Dermis microvascular lymphatic vessel endothelial cell (primary cell): ENCODE data around the gene ENG. TPM values are rescaled to one million over a fixed set of nuclear protein-coding genes. Genes with fewer than 3 reads are reported as not detected.

ENCODE experiments used
- DNase-seq, 2 donors: peaks; one replicate each; pipeline versions ENCODE4 v3.0.0 to v3.0.0-alpha.2; 2010; ENCODE audit warnings: low read depth in 2 of 2
- total RNA-seq: library from RNA; depleted of rRNA; stranded (reverse); fragments of >200 nt; gene quantifications from 2 replicates; pipeline ENCODE4 v1.2.1, GENCODE V29; 2014

ENG gene
- total RNA-seq, 1 donor from 2014 or later, result 30.0 TPM

DNA sequence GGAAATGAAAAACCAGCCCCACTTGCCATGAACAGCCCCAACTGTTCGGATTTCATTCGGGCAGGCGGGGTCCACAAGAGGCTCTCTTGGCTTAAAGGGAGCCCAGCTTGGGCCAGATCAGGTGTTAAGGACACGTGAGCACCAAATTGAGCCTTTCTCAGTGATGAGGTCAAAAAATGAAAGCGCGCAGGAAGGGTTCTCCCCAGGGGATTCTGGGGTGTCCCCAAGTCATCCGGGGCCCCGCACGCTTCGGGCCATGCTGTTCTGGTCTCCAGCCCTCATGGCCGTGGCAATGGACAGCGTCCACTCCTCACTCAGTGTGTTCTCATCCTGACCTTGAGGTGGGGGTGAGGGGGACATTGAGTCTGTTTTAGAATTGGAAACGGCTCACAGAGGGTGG, 12.1 kb upstream of the ENG start:
- DNase-seq, result no peak

DNA sequence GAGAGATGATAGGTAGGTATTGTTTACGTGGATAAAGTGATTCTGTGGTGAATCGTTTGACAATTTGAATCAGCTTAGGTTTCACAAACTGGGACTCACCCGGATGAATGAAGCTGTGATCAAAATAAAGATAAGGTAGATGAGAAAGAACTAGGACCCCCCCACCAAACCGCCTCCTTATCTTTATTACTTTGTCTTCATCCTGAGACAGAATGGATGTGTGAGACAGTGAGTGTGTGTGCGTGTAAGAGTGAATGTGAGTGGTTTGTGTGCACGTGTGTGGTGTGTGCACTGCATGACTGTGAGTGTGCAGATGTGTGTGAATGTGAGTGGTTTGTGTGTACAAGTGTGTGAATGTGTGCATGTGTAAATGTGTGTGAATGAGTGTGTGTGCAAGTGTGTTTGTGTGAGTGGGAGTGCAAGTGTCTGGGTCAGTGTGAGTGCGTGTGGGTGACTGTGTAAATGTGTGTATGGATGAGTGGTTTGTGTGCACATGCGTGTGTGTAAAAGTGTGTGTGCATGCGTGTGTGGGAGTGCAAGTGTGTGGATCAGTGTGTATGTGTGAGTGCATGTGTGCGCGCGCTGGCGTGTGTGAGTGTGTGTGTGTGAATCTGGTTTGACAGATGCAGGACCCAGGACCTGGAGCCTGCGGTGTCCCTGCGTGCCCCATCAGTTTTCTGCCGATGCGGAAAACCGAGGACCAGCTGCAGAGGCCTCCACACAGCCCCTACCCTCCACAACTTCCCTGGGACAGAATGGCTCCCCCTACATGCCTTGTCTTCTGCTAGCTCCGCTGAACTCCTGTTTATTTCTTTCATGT, 11.4 kb upstream of the ENG start:
- DNase-seq, result no peak

DNA sequence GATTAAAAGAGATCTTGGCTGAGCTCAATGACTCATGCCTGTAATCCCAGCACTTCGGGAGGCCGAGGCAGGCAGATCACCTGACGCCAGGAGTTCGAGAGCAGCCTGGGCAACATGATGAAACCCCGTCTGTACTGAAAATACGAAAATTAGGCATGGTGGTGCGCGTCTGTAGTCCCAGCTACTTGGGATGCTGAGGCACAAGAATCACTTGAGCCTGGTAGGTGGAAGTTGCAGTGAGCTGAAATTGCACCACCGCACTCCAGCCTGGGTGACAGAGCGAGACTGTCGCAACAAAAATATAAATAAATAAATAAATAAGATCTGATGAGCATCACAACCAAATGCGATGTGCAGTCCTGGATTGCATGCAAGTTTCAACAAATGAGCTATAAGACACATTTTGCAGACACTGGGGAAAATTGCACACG, 8.7 kb upstream of the ENG start:
- DNase-seq, result no peak

DNA sequence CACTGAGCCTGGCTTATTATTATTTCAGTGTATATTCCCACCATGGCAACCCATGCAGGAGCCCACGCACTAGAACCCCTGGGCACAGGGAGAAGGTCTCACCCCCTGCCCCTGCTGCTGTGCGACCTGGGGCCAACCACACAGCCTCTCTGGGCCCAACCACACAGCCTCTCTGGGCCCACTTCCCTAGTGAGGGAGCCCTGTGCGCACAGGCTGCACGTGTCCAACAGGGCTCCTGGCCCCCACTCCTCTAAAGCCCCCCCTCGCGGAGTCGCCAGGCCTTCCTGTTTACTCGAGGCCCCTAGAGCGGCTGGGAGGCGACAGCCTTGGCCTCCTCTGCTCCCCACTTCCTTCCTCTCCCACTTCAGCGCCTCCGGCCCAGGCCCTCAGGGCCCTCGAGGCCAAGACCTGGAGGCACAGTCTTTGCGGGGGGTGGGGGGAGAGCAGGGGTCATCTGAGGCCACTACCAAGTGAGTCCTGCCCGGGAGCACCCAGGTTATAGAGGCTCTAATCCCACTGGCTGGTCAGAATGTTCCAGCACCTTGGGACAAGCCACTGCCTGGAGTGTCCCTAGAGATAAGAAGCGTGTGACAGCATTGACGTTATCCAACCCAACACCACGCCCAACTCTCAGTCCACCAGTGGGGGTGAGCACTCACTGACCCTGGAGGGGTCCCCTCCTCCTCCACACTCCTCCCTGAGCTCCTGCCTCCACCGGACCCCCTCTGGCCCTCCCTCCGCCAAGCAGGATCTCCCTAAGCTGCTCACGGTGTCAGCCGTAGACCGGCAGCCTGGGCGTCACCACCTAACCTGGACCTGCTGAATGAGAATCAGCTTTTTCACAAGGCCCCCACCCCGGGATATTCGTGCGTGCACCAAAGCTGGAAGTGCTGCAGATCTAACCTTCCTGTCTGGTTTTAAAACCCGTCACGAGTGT, 7.9 kb upstream of the ENG start:
- peak in 1 of 2 donors; percentile 87 for DNase-seq

DNA sequence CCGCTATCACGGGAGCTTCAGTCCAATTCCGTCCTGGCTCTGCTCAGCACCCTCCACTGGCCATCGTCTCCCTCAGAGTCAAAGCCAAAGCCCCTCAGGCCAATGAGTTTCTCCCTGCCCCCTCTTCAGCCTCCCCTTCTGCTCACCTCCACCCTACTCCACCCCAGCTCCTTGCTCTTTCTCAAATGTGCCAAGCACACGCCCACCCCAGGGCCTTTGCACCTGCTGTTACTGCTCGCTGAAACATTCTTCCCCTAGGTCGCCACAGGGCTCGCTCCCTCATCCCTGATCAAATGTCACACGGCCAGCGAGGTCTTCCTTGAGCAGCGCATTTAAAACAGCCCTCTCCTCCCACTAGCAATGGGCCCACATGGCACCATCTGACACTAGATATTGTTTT, 6.3 kb upstream of the ENG start:
- no peak for DNase-seq

DNA sequence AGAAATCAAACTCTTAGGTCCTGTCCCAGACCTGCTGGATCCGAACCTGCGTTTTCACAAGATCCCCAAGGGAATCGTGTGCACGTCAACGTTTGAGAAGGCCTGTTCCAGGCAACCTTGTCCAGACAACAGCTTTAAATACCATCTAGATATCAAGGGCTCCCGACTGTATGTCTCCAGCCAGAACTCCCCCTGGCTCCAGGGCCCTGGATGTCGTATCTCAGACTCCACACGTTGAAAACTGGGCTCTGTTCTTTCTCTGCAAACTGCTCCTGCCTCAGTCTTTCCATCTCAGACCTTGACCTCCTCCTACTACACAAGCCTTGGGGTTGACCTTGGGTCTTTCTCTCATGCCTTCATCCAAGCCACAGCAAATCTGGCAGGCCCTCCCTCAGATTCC, 5.8 kb upstream of the ENG start:
- DNase-seq, result no peak

DNA sequence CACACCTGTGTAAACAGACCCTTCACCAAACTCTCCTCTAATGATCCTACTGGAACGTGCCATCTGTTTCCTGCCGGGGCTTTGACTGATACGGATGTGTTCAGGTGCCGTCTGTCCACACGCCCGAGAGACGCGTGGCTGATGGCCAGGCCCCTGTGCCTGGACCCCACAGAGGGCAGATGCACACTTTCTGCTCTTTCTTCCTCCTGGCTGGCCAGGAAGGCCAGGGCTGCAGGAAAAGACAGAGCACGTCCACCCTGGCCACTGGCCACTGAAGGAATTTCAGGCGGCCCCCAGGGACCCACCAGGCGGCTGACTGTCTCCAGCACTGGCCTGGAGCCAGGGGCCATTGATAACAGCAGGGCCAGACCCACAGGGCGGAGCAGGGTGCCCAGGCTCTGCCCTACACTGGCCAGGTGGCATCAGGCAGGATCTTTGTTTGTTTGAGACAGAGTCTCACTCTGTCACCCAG, 3.6 kb upstream of the ENG start:
- DNase-seq, result peak; percentile 91 to 92

DNA sequence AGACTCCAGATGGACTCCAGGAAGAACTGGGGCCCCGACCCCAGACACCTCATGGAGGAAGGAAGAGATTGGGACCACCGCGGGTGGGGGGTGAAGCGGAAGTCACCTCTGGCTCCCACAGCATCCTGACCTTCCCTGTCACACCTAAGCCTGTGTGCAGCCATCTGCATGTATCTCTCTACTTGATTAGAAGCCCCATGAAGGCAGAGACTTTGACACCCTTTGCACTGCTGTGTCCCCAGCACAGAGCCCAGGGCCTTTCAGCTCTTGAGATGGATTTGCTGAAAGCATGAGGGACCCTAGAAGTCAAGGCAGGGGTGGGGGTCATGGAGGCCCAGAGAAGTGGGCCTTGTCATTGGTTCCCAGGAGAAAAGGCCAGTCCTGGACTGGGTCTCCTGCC, 2.8 kb upstream of the ENG start:
- no peak for DNase-seq

DNA sequence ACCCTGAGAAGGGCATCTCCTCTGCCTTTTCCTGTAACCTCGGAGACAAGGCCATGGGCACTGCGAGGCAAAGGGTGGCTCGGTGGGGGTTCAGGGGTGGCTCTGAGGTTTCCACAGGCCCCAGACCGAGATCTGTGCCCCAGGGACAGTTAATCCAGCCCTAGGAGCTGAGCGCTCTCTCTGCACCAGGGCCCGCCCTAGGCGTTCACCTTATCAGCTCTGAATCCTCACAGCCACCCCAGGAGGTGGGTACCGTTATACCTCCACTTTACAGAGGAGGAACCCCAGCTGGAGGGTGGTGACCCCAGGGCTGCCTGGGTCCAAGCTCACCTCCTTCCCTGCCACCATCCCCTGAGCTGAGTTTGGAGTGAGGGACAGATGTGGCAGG, 2.3 kb upstream of the ENG start:
- DNase-seq, result no peak

DNA sequence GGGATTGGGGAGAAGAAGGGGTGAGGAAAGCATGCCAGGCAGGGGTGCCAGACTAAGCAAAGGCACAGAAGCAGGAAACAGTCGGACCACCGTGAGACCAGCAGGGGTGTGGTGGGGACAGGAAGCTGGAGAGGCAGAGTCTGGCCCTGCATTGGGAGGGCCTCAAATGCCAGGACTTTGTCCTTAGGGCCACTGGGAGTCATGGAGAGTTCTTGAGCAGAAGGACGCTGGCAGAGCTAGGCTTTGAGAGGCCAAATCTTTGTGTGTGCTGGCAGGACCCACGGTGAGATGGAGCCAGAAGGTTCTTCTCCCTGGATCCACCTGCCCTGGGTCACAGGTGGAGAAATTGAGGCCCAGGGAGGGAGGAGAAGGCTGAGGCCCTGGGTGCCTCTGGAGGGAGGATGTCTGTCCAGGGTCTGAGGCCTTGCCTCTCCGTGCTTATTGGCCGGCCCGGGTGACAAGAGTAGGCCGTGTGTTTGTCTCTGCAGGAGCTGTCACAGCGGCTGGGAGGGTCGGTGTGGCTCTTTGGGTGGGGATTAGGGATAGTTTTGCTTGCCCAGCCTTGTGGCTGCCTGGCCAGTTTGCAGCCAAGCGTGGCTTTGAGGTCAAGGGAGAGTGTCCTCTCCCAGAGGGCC, 1.8 kb upstream of the ENG start:
- no peak for DNase-seq

DNA sequence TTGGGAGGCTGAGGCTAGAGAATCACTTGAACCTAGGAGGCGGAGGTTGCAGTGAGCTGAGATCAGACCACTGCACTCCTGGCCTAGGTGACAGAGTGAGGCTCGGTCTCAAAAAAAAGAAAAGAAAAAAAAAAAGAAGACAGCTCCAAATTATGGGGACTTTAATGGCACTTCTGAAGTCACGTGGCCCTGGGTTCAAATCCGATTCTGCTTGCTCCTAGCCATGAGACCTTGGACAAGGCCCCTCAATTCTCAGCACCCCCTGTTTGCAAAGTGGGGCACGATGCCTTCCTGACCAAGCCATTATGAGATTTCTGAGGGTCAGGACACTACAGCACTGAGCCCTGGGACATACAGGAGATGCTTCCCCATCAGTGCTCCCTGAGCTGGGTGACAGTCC, 1.1 kb upstream of the ENG start:
- no peak for DNase-seq

DNA sequence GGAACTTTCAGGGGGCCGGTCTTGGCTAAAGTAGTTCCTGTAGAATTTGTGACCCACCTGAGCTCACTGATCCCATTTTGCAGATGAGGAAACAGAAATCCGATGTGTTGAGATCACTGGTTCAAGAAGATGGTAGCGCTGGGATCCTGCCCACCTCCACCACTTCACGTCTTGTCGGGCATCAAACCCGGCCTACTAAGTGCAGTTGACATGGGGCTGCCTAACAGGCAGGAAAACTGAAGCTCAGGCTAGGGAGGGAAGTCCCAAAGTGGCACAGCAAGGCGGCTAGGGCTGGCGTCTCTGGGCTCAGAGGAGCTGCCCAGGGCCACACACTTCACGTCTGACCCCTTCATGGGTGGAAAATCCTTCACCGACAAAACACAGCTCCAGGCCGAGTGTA, 502 bp upstream of the ENG start:
- DNase-seq, result no peak

DNA sequence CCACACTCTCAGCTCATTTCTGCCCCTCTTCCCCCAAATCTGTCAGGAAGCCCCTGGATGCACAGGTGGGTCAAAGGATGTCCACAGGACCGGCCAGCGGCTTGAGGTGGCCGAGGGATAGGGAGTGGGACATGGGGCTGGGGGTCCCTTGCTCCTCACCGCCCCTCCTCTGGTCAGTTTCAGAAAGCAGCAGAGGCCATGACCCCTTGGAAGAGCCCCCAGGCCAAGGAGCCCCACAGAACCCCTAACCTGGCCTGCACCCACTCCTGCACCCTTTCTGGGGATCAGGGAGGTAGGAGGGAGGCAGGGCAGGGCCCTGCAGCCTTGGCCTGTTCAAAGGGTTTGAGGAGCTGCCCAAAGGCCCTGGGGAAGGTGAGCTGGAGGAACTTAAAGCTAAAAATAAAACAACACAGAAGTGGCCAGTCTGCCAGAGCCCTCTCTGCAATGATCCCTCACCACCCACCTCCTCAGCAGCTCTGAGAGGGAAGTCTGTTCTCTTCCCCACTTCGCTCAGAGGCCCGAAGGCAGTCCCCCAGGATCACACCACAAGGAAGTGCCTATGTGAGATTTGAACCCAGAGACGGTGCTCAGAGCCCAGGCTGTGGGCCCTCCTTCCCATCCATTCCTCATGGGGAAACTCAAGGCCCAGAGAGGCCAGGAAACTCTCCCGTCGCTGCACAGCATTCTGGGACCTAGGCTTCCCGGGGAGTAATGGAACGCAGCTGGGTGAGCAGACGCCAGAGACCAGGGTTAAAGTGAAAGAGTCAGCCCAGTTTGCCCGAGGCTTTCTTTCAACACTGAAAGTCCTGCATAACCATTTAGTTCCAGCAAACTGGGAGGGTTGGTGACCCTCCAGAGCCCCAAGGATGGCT, 910 bp downstream of the ENG start:
- DNase-seq, result no peak

DNA sequence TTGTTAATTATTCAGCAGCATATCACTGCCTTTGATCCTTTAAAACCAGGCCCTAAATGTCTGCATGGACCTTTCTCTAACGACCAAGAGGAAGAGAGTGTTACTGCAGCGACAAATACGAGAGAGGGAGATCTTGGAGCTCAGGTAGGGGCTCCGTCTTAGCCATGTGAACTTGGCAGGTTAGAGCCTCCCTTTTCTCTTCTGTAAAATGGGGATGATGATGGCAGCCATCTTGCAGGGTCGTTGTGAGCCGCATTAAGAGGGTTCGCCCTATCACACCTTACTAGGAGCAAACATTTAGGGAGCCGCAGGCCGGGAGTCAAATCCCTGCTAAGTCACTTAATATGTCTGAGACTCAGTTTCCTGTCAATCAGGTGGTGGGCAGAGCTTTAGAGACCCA, 1.6 kb downstream of the ENG start:
- no peak for DNase-seq

DNA sequence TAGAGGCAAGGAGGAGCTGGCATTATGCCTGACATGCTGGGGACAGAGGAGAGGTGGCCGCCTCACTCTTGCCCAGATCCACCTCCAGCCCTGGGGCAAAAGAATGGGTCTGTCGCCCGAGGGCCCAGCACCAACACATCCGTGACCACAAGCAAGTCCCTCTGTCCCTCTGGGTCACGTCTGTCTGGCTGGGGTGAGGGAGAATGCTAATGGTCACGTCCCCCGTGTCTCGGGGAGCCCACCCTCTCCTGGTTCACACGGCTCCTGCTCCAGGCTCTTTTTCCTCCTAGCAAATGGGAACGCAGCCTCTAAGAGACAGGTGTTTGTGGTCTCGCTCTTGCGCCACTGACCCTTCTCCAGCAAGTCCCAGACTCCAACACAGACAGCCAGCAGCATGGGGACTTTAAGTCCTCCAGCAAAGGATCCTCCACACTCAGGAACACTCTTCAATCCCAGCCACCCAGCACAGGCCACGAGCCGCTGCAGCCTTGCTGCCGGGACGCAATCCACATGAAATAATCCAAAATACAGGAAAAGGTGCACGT, 4.1 kb downstream of the ENG start:
- no peak for DNase-seq

DNA sequence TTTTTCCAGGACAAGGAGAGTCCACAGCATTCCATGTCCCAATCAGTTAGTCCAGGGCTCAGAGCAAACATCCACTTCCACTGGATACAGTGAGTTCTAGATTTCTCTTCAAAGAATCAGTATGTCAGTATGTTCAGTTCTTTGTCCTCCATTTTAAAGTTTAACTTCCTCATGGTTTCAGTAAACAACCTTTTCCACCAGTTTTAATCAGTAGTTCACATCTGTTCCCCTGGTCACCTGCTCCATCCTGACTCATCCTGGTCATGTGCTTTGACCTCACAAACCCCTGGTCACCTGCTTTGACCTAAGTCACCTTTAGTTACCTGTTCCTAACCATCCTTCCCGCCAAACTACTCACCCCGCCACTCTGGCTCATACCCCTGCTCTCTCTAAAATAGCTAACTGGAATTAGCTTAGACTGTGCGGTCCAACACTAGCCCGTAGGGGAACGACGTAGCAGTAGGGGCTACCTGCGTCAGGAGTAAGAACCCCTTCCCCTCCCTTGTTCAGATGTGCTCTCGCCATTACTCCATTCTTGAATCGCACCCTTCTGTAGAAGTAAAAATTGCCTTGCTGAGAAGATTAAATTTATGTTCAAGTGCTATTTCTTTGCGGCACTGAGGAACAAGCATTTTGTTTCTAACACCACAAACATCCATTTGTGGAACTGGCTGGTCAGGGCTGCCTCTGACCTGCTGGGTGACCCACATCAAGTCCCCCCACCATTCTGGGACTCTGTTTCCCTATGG, 5.5 kb downstream of the ENG start:
- DNase-seq, result no peak

DNA sequence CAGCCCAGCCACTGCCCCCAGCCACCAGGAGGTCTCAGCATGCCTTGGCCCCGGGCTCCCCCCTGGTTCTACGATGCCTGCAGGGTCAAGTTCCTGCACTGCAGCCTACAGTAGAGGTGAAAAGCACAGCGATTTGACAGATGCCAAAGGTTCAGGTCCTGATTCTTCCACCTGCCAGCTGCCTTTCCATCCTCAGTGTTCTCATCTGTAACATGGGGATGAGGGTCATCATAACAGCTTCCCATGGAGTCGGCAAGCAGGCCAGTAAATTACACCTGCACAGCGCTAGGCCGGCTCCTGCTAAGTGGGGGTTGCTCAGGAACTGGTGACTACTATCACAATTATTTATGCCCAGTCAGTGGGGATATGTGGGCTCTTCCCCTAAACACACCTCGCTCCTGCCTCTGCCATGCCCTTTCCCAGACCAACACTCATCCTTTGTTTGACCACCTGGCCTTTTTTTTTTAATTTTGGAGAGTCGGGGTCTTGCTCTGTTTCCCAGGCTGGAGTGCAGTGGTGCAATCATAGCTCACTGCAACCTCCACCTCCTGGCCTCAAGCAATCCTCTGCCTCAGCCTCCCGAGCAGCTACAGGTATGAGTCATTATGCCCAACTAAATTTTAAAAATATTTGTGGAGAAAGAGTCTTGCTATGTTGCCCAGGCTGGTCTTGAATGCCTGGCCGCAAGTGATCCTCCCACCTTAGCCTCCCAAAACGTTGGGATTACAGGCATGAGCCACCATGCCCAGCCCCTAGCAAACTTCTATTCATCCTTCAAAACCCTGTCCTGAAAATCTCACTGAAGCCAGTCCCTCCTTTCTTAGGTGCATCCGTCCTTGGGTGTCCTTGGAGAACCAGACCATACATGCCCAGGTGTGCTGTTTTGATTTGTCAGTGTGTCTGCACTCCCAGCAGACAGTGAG, 6.4 kb downstream of the ENG start:
- DNase-seq, result no peak

DNA sequence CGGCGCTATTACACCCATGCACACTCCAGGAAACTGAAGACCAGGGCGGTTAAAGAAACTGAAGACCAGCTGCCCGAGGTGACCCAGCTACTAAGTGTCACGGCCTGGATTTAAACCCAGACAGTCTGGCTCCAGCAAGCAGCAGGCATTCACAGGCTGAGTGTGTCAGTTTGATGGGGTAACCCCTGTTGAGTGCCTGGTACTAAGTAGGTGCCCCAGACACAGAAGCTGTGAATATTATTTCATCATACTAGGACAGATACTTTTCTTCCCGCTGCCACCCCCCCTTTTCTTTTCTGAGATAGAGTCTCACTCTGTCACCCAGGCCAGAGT, 7.3 kb downstream of the ENG start:
- peak in 1 of 2 donors; percentile 80 for DNase-seq
